ENCODE results near the gene NTF4. TPM values are rescaled to one million over a fixed set of nuclear protein-coding genes. Genes with fewer than 3 reads are reported as not detected.
A peak's percentile ranks its signal among the peaks of the same experiment; 100 is the strongest.
"Not testable (repeated sequence)": the region's sequence is repeated elsewhere in the genome, so short reads cannot be mapped to it uniquely, and the experiment has no call there.

The NTF4 gene
- total RNA-seq, 1 experiment from 2014 or later = 4.0 TPM

DNA sequence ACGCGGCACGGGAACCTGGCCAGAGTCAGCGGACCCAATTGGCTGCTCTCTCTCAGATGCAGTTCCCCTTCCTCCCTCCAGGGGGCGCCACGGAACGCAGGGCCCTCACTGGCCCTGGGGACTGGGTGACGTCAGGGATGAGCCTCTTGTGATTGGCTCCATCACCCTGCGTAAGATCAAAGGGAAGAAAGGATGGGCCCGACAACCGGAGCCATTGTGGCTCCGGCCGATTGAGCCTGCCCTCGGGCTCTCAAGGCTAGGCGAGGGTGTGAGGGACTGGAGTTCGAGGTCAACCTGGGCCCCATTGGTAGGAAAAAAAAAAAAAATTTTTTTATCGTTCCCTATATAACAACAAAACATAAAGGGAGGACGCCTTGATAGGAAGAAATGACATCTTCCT lies 27.8 kb downstream of the NTF4 start, which contains the start of gene CGB1:
TSS of gene CGB1 (minus strand) at position 81 of the 400 bp plus-strand sequence. CDS start 184 bp downstream, outside the sequence.
- in situ Hi-C loops (cut with HindIII; ENCODE audit: low pct_unique_long_range_greater_than_20kb, low sequenced_read_pairs); DNase-seq (ENCODE audit: low read depth): not testable (repeated sequence)

DNA sequence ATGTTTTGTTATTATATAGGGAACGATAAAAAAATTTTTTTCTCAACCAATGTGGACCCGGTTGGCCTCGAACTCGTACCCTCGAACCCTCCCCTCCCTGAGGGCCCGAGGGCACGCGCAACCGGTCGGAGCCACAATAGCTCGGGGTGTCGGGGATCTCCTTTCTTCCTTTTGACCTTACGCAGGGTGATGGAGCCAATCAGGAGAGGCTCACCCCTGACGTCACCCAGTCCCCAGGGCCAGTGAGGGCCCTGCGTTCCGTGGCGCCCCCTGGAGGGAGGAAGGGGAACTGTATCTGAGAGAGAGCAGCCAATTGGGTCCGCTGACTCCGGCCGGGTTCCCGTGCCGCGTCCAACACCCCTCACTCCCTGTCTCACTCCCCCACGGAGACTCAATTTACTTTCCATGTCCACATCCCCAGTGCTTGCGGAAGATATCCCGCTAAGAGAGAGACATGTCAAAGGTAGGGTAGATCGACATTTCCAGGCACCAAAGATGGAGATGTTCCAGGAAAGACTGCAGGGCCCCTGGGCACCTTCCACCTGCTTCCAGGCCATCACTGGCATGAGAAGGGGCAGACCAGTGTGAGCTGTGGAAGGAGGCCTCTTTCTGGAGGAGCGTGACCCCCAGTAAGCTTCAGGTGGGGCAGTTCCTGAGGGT lies 32.8 kb downstream of the NTF4 start, which contains the start of gene CGB2:
TSS of gene CGB2 (plus strand) at position 249 of the 660 bp plus-strand sequence. CDS start at position 455, 206 bp downstream.
- DNase-seq (ENCODE audit: low read depth); in situ Hi-C loops (cut with HindIII; ENCODE audit: low pct_unique_long_range_greater_than_20kb, low sequenced_read_pairs): not testable (repeated sequence)

- DNase-seq (ENCODE audit: low read depth); in situ Hi-C loops (cut with HindIII; ENCODE audit: low pct_unique_long_range_greater_than_20kb, low sequenced_read_pairs): not testable (repeated sequence)
These were observed 34.3 kb downstream of the NTF4 start for GRCh38 chr19:49030323-49030722.

- peak; percentile 28 for DNase-seq (ENCODE audit: low read depth)
- in situ Hi-C loops (cut with HindIII; ENCODE audit: low pct_unique_long_range_greater_than_20kb, low sequenced_read_pairs) = not testable (repeated sequence)
These were observed 34.9 kb downstream of the NTF4 start for GRCh38 chr19:49029749-49030148.

DNA sequence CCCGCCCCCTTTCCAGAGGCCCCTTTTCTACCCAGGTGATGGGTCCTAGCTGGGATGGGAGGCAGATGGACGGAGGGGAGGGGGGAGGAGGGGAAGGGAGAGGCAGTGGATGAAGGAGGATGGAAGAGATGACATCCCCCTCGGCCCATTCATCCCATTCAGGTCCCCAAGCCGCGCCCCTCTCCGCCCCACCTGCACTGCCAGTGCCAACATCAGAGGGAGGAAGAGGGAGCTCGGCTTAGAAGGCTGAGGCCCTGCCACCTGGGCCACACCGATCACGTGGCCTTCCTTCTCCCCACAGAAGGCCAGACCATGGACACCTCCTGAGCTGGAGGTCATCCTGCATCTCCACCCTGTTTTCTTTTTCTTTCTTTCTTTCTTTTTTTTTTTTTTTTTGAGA lies 35.9 kb downstream of the NTF4 start:
- in situ Hi-C loops (cut with HindIII; ENCODE audit: low pct_unique_long_range_greater_than_20kb, low sequenced_read_pairs); DNase-seq (ENCODE audit: low read depth): not testable (repeated sequence)

DNA sequence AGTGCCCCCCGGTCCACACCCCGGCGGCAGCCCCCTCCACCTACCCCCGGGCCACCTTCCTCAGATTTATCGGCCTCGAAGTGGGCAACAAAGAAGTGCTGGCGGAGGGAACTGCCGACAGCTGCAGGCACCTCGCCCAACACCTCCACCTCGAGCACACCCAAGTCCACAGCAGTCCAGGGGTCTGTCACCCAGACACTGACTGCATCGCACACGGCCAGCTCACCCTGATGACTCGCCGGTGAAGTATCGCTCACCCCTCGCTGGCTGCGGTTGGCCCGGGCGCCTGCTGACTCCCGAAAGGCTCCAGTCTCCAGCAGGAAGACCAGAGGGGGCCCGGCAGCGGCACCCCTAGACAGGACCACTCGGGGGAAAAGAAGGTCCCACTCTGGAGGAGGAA lies 39.0 kb downstream of the NTF4 start:
- in situ Hi-C loops (cut with HindIII; ENCODE audit: low pct_unique_long_range_greater_than_20kb, low sequenced_read_pairs); DNase-seq (ENCODE audit: low read depth): not testable (repeated sequence)

DNA sequence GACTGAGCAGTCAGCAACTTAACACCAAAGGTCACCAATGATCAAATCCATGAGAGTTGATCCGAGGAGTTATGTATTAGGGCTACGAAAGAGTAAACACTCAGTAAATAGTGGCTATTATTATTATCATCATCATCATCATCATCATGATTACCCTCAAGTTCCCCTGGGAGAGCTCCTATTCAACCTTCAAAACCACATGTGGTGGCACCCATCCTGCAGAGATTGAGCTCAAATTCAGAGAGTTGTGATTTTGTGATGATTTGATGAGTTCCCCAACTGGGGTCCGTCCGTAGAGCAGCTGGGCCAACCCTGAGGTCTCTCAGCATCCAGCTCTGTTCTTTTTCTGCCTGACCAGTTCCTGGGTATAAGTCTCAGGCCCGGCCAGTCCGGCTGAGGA lies 39.5 kb downstream of the NTF4 start:
- in situ Hi-C loops (cut with HindIII; ENCODE audit: low pct_unique_long_range_greater_than_20kb, low sequenced_read_pairs); DNase-seq (ENCODE audit: low read depth): not testable (repeated sequence)

- in situ Hi-C loops (cut with HindIII; ENCODE audit: low pct_unique_long_range_greater_than_20kb, low sequenced_read_pairs); DNase-seq (ENCODE audit: low read depth): not testable (repeated sequence)
These were observed 40.4 kb downstream of the NTF4 start, which contains the start of gene CGB3 for GRCh38 chr19:49024233-49024632. Gene CGB3 (minus strand): TSS chr19:49024333. CDS start chr19:49023971, 362 bp downstream.

- in situ Hi-C loops (cut with HindIII; ENCODE audit: low pct_unique_long_range_greater_than_20kb, low sequenced_read_pairs) = no loop called here
- no peak for DNase-seq (ENCODE audit: low read depth)
These were observed 42.5 kb downstream of the NTF4 start for GRCh38 chr19:49022116-49022515.

- in situ Hi-C loops (cut with HindIII; ENCODE audit: low pct_unique_long_range_greater_than_20kb, low sequenced_read_pairs) = no loop called here
- peak; percentile 80 for DNase-seq (ENCODE audit: low read depth)
These were observed 43.4 kb downstream of the NTF4 start for GRCh38 chr19:49020931-49021895.

DNA sequence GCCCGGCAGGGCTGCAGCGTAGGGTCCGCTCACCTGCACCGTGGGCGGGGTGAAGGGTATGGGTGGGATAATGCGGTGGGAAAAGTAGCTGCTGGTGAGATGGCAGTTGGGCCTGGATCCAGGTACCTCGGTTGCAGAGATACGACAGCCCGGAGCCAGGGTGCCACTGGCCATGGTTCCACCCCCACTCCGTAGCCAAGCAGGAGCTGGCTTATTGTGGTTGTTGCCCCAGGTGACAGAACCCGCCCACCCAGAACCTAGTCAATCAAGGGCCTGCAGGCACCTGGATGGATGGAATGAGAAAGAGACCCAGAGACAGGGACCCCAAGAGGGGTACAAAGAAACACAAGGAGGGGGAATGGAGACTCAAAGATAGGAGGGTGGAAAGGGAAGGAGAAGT lies 44.3 kb downstream of the NTF4 start:
- in situ Hi-C loops (cut with HindIII; ENCODE audit: low pct_unique_long_range_greater_than_20kb, low sequenced_read_pairs) = no loop called here
- DNase-seq (ENCODE audit: low read depth) = no peak

- in situ Hi-C loops (cut with HindIII; ENCODE audit: low pct_unique_long_range_greater_than_20kb, low sequenced_read_pairs) = no loop called here
- DNase-seq (ENCODE audit: low read depth) = peak; percentile 77
These were observed 45.2 kb downstream of the NTF4 start for GRCh38 chr19:49019242-49019932.

GRCh38 chr19:49018388-49019241 lies 46.0 kb downstream of the NTF4 start:
- in situ Hi-C loops (cut with HindIII; ENCODE audit: low pct_unique_long_range_greater_than_20kb, low sequenced_read_pairs); DNase-seq (ENCODE audit: low read depth): not testable (repeated sequence)

- DNase-seq (ENCODE audit: low read depth) = no peak
- in situ Hi-C loops (cut with HindIII; ENCODE audit: low pct_unique_long_range_greater_than_20kb, low sequenced_read_pairs) = no loop called here
These were observed 46.8 kb downstream of the NTF4 start for GRCh38 chr19:49017666-49018351.

GRCh38 chr19:49017041-49017665 lies 47.5 kb downstream of the NTF4 start, which contains the start of gene LHB:
Gene LHB (minus strand): TSS chr19:49017091. CDS start chr19:49017081, 10 bp downstream.
- in situ Hi-C loops (cut with HindIII; ENCODE audit: low pct_unique_long_range_greater_than_20kb, low sequenced_read_pairs) = no loop called here
- no peak for DNase-seq (ENCODE audit: low read depth)

- in situ Hi-C loops (cut with HindIII; ENCODE audit: low pct_unique_long_range_greater_than_20kb, low sequenced_read_pairs) = no loop called here
- no peak for DNase-seq (ENCODE audit: low read depth)
These were observed 48.4 kb downstream of the NTF4 start for GRCh38 chr19:49016067-49016839.

Data from Caki2 (cell line).